Measurements from ENCODE around the gene FRA10AC1.

FRA10AC1 gene

GRCh38 chr10:93702210-93703001 lies at the start of gene FRA10AC1:
Gene FRA10AC1, minus strand, starts transcription at chr10:93702592. Its CDS starts 2,486 bp downstream, at chr10:93700106.
- peak; percentile 65 for DNase-seq (ENCODE audit: low read depth)

- DNase-seq (ENCODE audit: low read depth), result no peak
These were observed 49.4 kb upstream of the FRA10AC1 start for GRCh38 chr10:93751832-93752231.

GRCh38 chr10:93751124-93751523 lies 48.7 kb upstream of the FRA10AC1 start:
- DNase-seq (ENCODE audit: low read depth), result no peak

GRCh38 chr10:93749218-93749799 lies 46.9 kb upstream of the FRA10AC1 start:
- DNase-seq (ENCODE audit: low read depth), result no peak

GRCh38 chr10:93746844-93747284 lies 44.5 kb upstream of the FRA10AC1 start:
- peak; percentile 91 for DNase-seq (ENCODE audit: low read depth)

- DNase-seq (ENCODE audit: low read depth), result no peak
These were observed 43.1 kb upstream of the FRA10AC1 start for GRCh38 chr10:93745408-93746065.

- no peak for DNase-seq (ENCODE audit: low read depth)
These were observed 40.4 kb upstream of the FRA10AC1 start for GRCh38 chr10:93742633-93743349.

- DNase-seq (ENCODE audit: low read depth), result no peak
These were observed 39.0 kb upstream of the FRA10AC1 start for GRCh38 chr10:93741367-93741766.

- DNase-seq (ENCODE audit: low read depth), result no peak
These were observed 23.6 kb upstream of the FRA10AC1 start for GRCh38 chr10:93726024-93726423.

- DNase-seq (ENCODE audit: low read depth), result no peak
These were observed 20.8 kb upstream of the FRA10AC1 start for GRCh38 chr10:93723153-93723552.

GRCh38 chr10:93722550-93722949 lies 20.2 kb upstream of the FRA10AC1 start:
- DNase-seq (ENCODE audit: low read depth), result no peak

GRCh38 chr10:93719901-93720300 lies 17.5 kb upstream of the FRA10AC1 start:
- DNase-seq (ENCODE audit: low read depth), result no peak

- DNase-seq (ENCODE audit: low read depth), result no peak
These were observed 16.7 kb upstream of the FRA10AC1 start for GRCh38 chr10:93718937-93719725.

- no peak for DNase-seq (ENCODE audit: low read depth)
These were observed 14.4 kb upstream of the FRA10AC1 start for GRCh38 chr10:93716766-93717165.

GRCh38 chr10:93715345-93715744 lies 13.0 kb upstream of the FRA10AC1 start:
- DNase-seq (ENCODE audit: low read depth), result no peak

- no peak for DNase-seq (ENCODE audit: low read depth)
These were observed 10.2 kb upstream of the FRA10AC1 start for GRCh38 chr10:93712593-93712992.

GRCh38 chr10:93711891-93712290 lies 9.5 kb upstream of the FRA10AC1 start:
- no peak for DNase-seq (ENCODE audit: low read depth)

- DNase-seq (ENCODE audit: low read depth), result no peak
These were observed 8.0 kb upstream of the FRA10AC1 start for GRCh38 chr10:93710333-93710909.

GRCh38 chr10:93707623-93708022 lies 5.2 kb upstream of the FRA10AC1 start:
- no peak for DNase-seq (ENCODE audit: low read depth)

GRCh38 chr10:93704451-93704850 lies 2.1 kb upstream of the FRA10AC1 start:
- no peak for DNase-seq (ENCODE audit: low read depth)

- DNase-seq (ENCODE audit: low read depth), result no peak
These were observed 1.4 kb upstream of the FRA10AC1 start for GRCh38 chr10:93703841-93704240.
